Measurements from ENCODE around the gene SMIM14. TPM values are rescaled to one million over a fixed set of nuclear protein-coding genes. Genes with fewer than 3 reads are reported as not detected.
"Not testable (repeated sequence)": the region's sequence is repeated elsewhere in the genome, so short reads cannot be mapped to it uniquely, and the experiment has no call there.

Gene SMIM14
- total RNA-seq, 1 experiment from 2014 or later: 48.2 TPM

DNA sequence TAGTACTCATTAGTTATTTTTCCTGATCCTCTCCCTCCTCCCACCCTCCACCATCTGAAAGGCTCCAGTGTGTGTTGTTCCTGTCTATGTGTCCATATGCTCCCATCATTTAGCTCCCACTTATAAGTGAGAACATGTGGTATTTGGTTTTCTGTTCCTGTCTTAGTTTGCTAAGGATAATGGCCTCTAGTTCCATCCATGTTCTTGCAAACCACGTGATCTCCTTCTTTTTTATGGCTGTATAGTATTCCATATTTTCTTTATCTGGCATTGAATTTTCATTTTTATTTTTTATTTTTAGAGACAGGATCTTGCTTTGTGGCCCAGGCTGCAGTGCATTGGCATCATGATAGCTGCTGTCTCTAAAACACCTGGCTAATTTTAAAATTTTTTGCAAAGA lies 47.3 kb upstream of the SMIM14 start:
- intact Hi-C loops (cut with micrococcal nuclease; ENCODE audit: unreplicated experiment): no loop called here
- ATAC-seq (no peak), DNase-seq (ENCODE audit: low read depth, low spot score) (no peak)
- H3K27ac ChIP-seq (ENCODE audit: low read length): no peak overlapping the region
- no peaks in the 10 kb centered on the region for H3K9me3 ChIP-seq (ENCODE audit: control insufficient read depth, insufficient read depth, low read depth, low read length)
- no peaks in the 10 kb centered on the region for H3K4me1 ChIP-seq (ENCODE audit: control insufficient read depth, insufficient read depth, low read length)
- CTCF ChIA-PET: no interaction called here
- no peaks in the 10 kb centered on the region for H3K27me3 ChIP-seq (ENCODE audit: control insufficient read depth, insufficient read depth, low read length)
- in situ Hi-C loops (cut with HindIII; ENCODE audit: low pct_unique_long_range_greater_than_20kb, low sequenced_read_pairs): no loop called here
- POLR2A ChIA-PET: no interaction called here
- BruUV-seq (replicated peaks): no TSS peak
- no peak overlapping the region for H3K4me3 ChIP-seq (ENCODE audit: low read depth in 2 of 2, low read length in 2 of 2)
- no peaks in the 10 kb centered on the region for H3K36me3 ChIP-seq (ENCODE audit: control insufficient read depth, insufficient read depth, low read length)
- TF ChIP-seq CTCF (IDR thresholded peaks at IDR 0.05) (no peak), TCF7L2 (IDR thresholded peaks at IDR 0.05; ENCODE audit: low read depth, low read length) (no peak)
- TF ChIP-seq, protein P1, sequence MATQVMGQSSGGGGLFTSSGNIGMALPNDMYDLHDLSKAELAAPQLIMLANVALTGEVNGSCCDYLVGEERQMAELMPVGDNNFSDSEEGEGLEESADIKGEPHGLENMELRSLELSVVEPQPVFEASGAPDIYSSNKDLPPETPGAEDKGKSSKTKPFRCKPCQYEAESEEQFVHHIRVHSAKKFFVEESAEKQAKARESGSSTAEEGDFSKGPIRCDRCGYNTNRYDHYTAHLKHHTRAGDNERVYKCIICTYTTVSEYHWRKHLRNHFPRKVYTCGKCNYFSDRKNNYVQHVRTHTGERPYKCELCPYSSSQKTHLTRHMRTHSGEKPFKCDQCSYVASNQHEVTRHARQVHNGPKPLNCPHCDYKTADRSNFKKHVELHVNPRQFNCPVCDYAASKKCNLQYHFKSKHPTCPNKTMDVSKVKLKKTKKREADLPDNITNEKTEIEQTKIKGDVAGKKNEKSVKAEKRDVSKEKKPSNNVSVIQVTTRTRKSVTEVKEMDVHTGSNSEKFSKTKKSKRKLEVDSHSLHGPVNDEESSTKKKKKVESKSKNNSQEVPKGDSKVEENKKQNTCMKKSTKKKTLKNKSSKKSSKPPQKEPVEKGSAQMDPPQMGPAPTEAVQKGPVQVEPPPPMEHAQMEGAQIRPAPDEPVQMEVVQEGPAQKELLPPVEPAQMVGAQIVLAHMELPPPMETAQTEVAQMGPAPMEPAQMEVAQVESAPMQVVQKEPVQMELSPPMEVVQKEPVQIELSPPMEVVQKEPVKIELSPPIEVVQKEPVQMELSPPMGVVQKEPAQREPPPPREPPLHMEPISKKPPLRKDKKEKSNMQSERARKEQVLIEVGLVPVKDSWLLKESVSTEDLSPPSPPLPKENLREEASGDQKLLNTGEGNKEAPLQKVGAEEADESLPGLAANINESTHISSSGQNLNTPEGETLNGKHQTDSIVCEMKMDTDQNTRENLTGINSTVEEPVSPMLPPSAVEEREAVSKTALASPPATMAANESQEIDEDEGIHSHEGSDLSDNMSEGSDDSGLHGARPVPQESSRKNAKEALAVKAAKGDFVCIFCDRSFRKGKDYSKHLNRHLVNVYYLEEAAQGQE (IDR thresholded peaks at IDR 0.05; ENCODE audit: insufficient read depth in 1 of 2, low read depth in 2 of 2, low read length in 1 of 2): no peak

- intact Hi-C loops (cut with micrococcal nuclease; ENCODE audit: unreplicated experiment): no loop called here
- Histone ChIP-seq H3K36me3 (ENCODE audit: control insufficient read depth, insufficient read depth, low read length) (no peaks in the 10 kb centered on the region), H3K4me3 (ENCODE audit: low read depth in 2 of 2, low read length in 2 of 2) (no peak overlapping the region), H3K9me3 (ENCODE audit: control insufficient read depth, insufficient read depth, low read depth, low read length) (no peaks in the 10 kb centered on the region), H3K27me3 (ENCODE audit: control insufficient read depth, insufficient read depth, low read length) (no peaks in the 10 kb centered on the region), H3K4me1 (ENCODE audit: control insufficient read depth, insufficient read depth, low read length) (no peaks in the 10 kb centered on the region), H3K27ac (ENCODE audit: low read length) (no peak overlapping the region)
- DNase-seq (ENCODE audit: low read depth, low spot score) (no peak), ATAC-seq (no peak)
- POLR2A ChIA-PET: interaction anchor here (0.6 kb wide), 1 partner anchor 794 kb away, joined by 4 read pairs; no protein-coding TSS in a partner anchor
- in situ Hi-C loops (cut with HindIII; ENCODE audit: low pct_unique_long_range_greater_than_20kb, low sequenced_read_pairs): no loop called here
- CTCF ChIA-PET: no interaction called here
- BruUV-seq (replicated peaks): no TSS peak
- TF ChIP-seq, protein P1 (IDR thresholded peaks at IDR 0.05; ENCODE audit: insufficient read depth in 1 of 2, low read depth in 2 of 2, low read length in 1 of 2): no peak
- TF ChIP-seq TCF7L2 (IDR thresholded peaks at IDR 0.05; ENCODE audit: low read depth, low read length) (no peak), POLR2AphosphoS5 (IDR thresholded peaks at IDR 0.05; ENCODE audit: low read depth, low read length) (no peak), SIN3A (IDR thresholded peaks at IDR 0.05; ENCODE audit: borderline replicate concordance, insufficient read depth, low read depth, low read length) (no peak), CTCF (IDR thresholded peaks at IDR 0.05) (no peak)
Observed at GRCh38 chr4:39682138-39682537, 43.5 kb upstream of the SMIM14 start.

DNA sequence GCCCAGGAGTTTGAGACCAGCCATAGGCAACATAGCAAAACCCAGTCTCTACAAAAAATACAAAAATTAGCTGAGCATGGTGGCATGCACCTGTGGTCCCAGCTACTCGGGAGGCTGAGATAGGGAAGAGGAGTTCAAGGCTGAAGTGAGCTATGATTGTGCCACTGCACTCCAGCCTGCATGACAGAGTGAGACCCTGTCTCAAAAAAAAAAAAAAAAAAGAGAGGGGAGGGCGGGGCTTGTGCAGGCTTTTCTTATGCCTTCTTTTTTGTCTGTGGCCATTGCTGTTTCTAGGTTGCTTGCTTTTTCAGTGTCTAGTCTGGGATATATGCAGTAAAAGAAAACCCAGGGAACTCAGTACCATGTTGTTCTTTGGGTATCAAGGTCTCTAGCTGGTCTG lies 42.3 kb upstream of the SMIM14 start:
- H3K36me3 ChIP-seq (ENCODE audit: control insufficient read depth, insufficient read depth, low read length); ATAC-seq; DNase-seq (ENCODE audit: low read depth, low spot score); H3K4me3 ChIP-seq (ENCODE audit: low read depth in 2 of 2, low read length in 2 of 2); H3K4me1 ChIP-seq (ENCODE audit: control insufficient read depth, insufficient read depth, low read length); H3K9me3 ChIP-seq (ENCODE audit: control insufficient read depth, insufficient read depth, low read depth, low read length); CTCF ChIA-PET; in situ Hi-C loops (cut with HindIII; ENCODE audit: low pct_unique_long_range_greater_than_20kb, low sequenced_read_pairs); BruUV-seq (replicated peaks); H3K27ac ChIP-seq (ENCODE audit: low read length); POLR2A ChIA-PET; H3K27me3 ChIP-seq (ENCODE audit: control insufficient read depth, insufficient read depth, low read length); intact Hi-C loops (cut with micrococcal nuclease; ENCODE audit: unreplicated experiment): not testable (repeated sequence)

DNA sequence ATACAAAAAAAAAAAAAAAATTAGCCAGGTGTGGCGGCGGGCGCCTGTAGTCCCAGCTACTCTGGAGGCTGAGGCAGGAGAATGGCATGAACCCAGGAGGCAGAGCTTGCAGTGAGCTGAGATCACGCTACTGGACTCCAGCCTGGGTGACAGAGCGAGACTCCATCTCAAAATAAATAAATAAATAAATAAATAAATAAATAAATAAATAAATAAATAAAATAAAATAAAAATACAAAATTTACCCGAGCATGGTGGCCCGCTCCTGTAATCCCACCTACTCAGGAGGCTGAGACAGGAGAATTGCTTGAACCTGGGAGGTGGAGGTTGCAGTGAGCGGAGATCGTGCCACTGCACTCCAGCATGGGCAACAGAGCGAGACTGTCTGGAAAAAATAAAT lies 37.0 kb upstream of the SMIM14 start:
- in situ Hi-C loops (cut with HindIII; ENCODE audit: low pct_unique_long_range_greater_than_20kb, low sequenced_read_pairs): not testable (repeated sequence)

More for the DNA sequence above, 37.0 kb upstream of the SMIM14 start:
- H3K27ac ChIP-seq (ENCODE audit: low read length); H3K4me1 ChIP-seq (ENCODE audit: control insufficient read depth, insufficient read depth, low read length); H3K4me3 ChIP-seq (ENCODE audit: low read depth in 2 of 2, low read length in 2 of 2); POLR2A ChIA-PET; H3K36me3 ChIP-seq (ENCODE audit: control insufficient read depth, insufficient read depth, low read length); H3K27me3 ChIP-seq (ENCODE audit: control insufficient read depth, insufficient read depth, low read length); BruUV-seq (replicated peaks); H3K9me3 ChIP-seq (ENCODE audit: control insufficient read depth, insufficient read depth, low read depth, low read length); CTCF ChIA-PET; intact Hi-C loops (cut with micrococcal nuclease; ENCODE audit: unreplicated experiment); ATAC-seq; DNase-seq (ENCODE audit: low read depth, low spot score): not testable (repeated sequence)
